HepG2 (cell line): ENCODE measurements around the gene RTRAF. TPM values are rescaled to one million over a fixed set of nuclear protein-coding genes. Genes with fewer than 3 reads are reported as not detected.

Experiments
- ATAC-seq: fragments of 200-7000 bp; cut with Tn5 transposase; 3 replicates; pipeline ENCODE4 v1.9.1; 2020; ENCODE audit warnings: mild to moderate bottlenecking, moderate library complexity
- BruUV-seq: library from RNA; stranded (reverse); fragments of 400-500 nt; replicated peaks from 2 replicates; lab custom pipeline; 2021; lab: Mats Ljungman, UMichigan
- CTCF ChIA-PET: fragments of 300-600 bp; formaldehyde crosslinking; extraction: SDS; loops from one replicate; lab custom pipeline; 2021; ENCODE audit warnings: low total read pairs, inconsistent platforms, low intra/inter-chr PET ratio; lab: Yijun Ruan, JAX
- POLR2A ChIA-PET: fragments of 350-600 bp; sonication (Branson Sonifier 250); formaldehyde crosslinking; loops from one replicate; lab custom pipeline; 2020; ENCODE audit warnings: antibody characterized with exemption, inconsistent platforms; lab: Yijun Ruan, JAX
- DNase-seq: peaks from one replicate; pipeline ENCODE4 v3.0.0-alpha.2; 2015; ENCODE audit warnings: low spot score
- FAIRE-seq: peaks from 3 replicates; lab custom pipeline; 2011; peaks lifted over from hg19 to GRCh38; lab: Jason Lieb, UNC
- H2AFZ ChIP-seq: one replicate; pipeline ENCODE4 v1.6.1; 2011; ENCODE audit warnings: low read length, inconsistent platforms
- H3K27ac ChIP-seq: fragments of 300-600 bp; 3 replicates; pipeline ENCODE4 v1.8.0; 2011; ENCODE audit warnings: mixed run types, mild to moderate bottlenecking, mixed read lengths, low read length, inconsistent platforms; ENCODE audit not compliant: insufficient read depth; ENCODE audit errors: extremely low read length
- H3K27me3 ChIP-seq, 2 experiments: fragments of 200-600 bp in 1 of 2; 2 replicates in 1 of 2; 3 replicates in 1 of 2; pipeline versions ENCODE4 v1.6.0 to v1.8.0; 2011; ENCODE audit warnings: low read length in 2 of 2, mild to moderate bottlenecking in 2 of 2, moderate library complexity in 2 of 2, inconsistent platforms in 1 of 2; ENCODE audit not compliant: insufficient read depth in 2 of 2, control insufficient read depth in 1 of 2
- H3K36me3 ChIP-seq, 2 experiments: fragments of 200-600 bp in 1 of 2; replicated peaks in 1 of 2; 2 replicates in 1 of 2; 3 replicates in 1 of 2; pipeline versions ENCODE4 v1.5.1 to v1.8.0; 2011; ENCODE audit warnings: low read length in 2 of 2, inconsistent platforms in 1 of 2; ENCODE audit not compliant: insufficient read depth in 2 of 2, control insufficient read depth in 1 of 2
- H3K4me1 ChIP-seq: 2 replicates; pipeline ENCODE4 v1.5.1; 2012; ENCODE audit warnings: low read length, inconsistent platforms; ENCODE audit not compliant: insufficient read depth
- H3K4me2 ChIP-seq: 2 replicates; pipeline ENCODE4 v1.6.0; 2011; ENCODE audit warnings: low read depth, low read length, inconsistent platforms
- H3K4me3 ChIP-seq, 3 experiments: fragments of 200-600 bp in 1 of 3; sonication (generic), shearing (Covaris generic) in 1 of 3; replicated peaks in 1 of 3; 2 replicates each; pipeline ENCODE4 v1.5.1; 2011 to 2016; ENCODE audit warnings: low read length in 3 of 3, inconsistent platforms in 2 of 3, low read depth in 2 of 3, mild to moderate bottlenecking in 2 of 3, control low read depth in 1 of 3, mixed read lengths in 1 of 3; ENCODE audit not compliant: insufficient read depth in 1 of 3
- H3K79me2 ChIP-seq: one replicate; pipeline ENCODE4 v1.6.1; 2011; ENCODE audit warnings: low read length, inconsistent platforms; ENCODE audit not compliant: insufficient read depth
- H3K9ac ChIP-seq: 2 replicates; pipeline ENCODE4 v1.6.0; 2011; ENCODE audit warnings: mild to moderate bottlenecking, low read depth, low read length, inconsistent platforms; ENCODE audit not compliant: insufficient read depth
- H3K9me3 ChIP-seq: 2 replicates; pipeline ENCODE4 v1.5.1; 2012; ENCODE audit warnings: mild to moderate bottlenecking, low read length
- H4K20me1 ChIP-seq: 2 replicates; pipeline ENCODE4 v1.6.0; 2011; ENCODE audit warnings: inconsistent platforms, mild to moderate bottlenecking, low read length, moderate library complexity; ENCODE audit not compliant: insufficient read depth
- AKNA ChIP-seq: sonication (generic); formaldehyde crosslinking; IDR thresholded peaks from 2 replicates; pipeline ENCODE4 v1.4.0; 2020; ENCODE audit warnings: missing genetic modification reagents, borderline replicate concordance
- ATF1 ChIP-seq: IDR thresholded peaks from 2 replicates; pipeline ENCODE4 v1.6.1; 2016; ENCODE audit warnings: mild to moderate bottlenecking, control low read depth
- CCDC6 ChIP-seq: sonication (generic); formaldehyde crosslinking; IDR thresholded peaks from 2 replicates; pipeline ENCODE4 v1.8.1; 2022; ENCODE audit warnings: mild to moderate bottlenecking, missing genetic modification reagents, moderate library complexity
- DMTF1 ChIP-seq: sonication (generic); formaldehyde crosslinking; IDR thresholded peaks from 2 replicates; pipeline ENCODE4 v1.4.0; 2020; ENCODE audit warnings: mild to moderate bottlenecking, missing genetic modification reagents
- GTF3A ChIP-seq: sonication (generic); formaldehyde crosslinking; conservative IDR thresholded peaks from 2 replicates; pipeline ENCODE4 v1.4.0; 2020; ENCODE audit warnings: mild to moderate bottlenecking, missing genetic modification reagents
- KDM5B ChIP-seq: sonication (generic); formaldehyde crosslinking; IDR thresholded peaks from 2 replicates; pipeline ENCODE4 v1.4.0; 2020; ENCODE audit warnings: missing genetic modification reagents, mild to moderate bottlenecking, borderline replicate concordance
- MAFG ChIP-seq: sonication (generic); formaldehyde crosslinking; IDR thresholded peaks from 2 replicates; pipeline ENCODE4 v1.5.1; 2020; ENCODE audit warnings: mild to moderate bottlenecking, missing genetic modification reagents
- NPAS2 ChIP-seq: sonication (generic); formaldehyde crosslinking; IDR thresholded peaks from 2 replicates; pipeline ENCODE4 v1.8.0; 2022; ENCODE audit warnings: mild to moderate bottlenecking, missing genetic modification reagents, borderline replicate concordance
- NR2C2 ChIP-seq: sonication (generic); formaldehyde crosslinking; IDR thresholded peaks from 2 replicates; pipeline ENCODE4 v1.4.0; 2020; ENCODE audit warnings: missing genetic modification reagents, mild to moderate bottlenecking, moderate library complexity, borderline replicate concordance
- PBX2 ChIP-seq: IDR thresholded peaks from 2 replicates; pipeline ENCODE4 v1.6.1; 2016; ENCODE audit warnings: control low read depth
- SSRP1 ChIP-seq: IDR thresholded peaks from 2 replicates; pipeline ENCODE4 v1.6.1; 2016; ENCODE audit warnings: control low read depth
- XBP1 ChIP-seq: sonication (generic); formaldehyde crosslinking; IDR thresholded peaks from 2 replicates; pipeline ENCODE4 v1.5.0; 2020; ENCODE audit warnings: missing genetic modification reagents
- ZBTB34 ChIP-seq: sonication (generic); formaldehyde crosslinking; IDR thresholded peaks from 2 replicates; pipeline ENCODE4 v1.8.0; 2022; ENCODE audit warnings: mild to moderate bottlenecking, missing genetic modification reagents
- WGBS: methylation state at CpG from one replicate; pipeline ENCODE4 v1.1.6; 2017; ENCODE audit warnings: low lambda C conversion rate; 5-methylcytosine and 5-hydroxymethylcytosine counted together
- in situ Hi-C: cut with HindIII; loops from 2 replicates; pipeline ENCODE4 v1.10.0; 2017; ENCODE audit warnings: low pct_unique_long_range_greater_than_20kb; ENCODE audit not compliant: extremely low pct_ligation_motif_present
- intact Hi-C: fragments of 100-400 bp; cut with micrococcal nuclease; formaldehyde crosslinking; loops from one replicate; pipeline ENCODE4 v1.10.0; 2022; ENCODE audit not compliant: unreplicated experiment
- polyA plus RNA-seq, 8 experiments: library from polyadenylated mRNA; depleted of rRNA in 3 of 8; stranded (reverse) in 7 of 8; unstranded in 1 of 8; fragments of >200 nt; fragmentation: Illumina TruSeq in 4 of 8; extraction: Trizol in 4 of 8; gene quantifications; 2 replicates each; pipeline versions ENCODE4 v1.2.1 to v1.2.3, GENCODE V29; 2011 to 2016; ENCODE audit warnings: low read depth in 4 of 8, missing spikeins in 1 of 8, mixed read lengths in 1 of 8; ENCODE audit not compliant: insufficient read depth in 1 of 8
- total RNA-seq, 5 experiments: library from RNA; depleted of rRNA; stranded (reverse); fragments of >200 nt; fragmentation: Illumina TruSeq; extraction: Trizol; gene quantifications; 2 replicates each; pipeline ENCODE4 v1.2.3, GENCODE V29; 2016; ENCODE audit warnings: low read depth in 1 of 5

Gene RTRAF
- total and polyA plus RNA-seq, 2 of the 13 experiments (the other 11 are each of a cell fraction or from before 2014, with no cell fraction given) = 137 to 258 TPM

- ChIA-PET POLR2A (no interaction called here), CTCF (no interaction called here)
- Histone ChIP-seq H2AFZ (no peak overlapping the region), H3K4me3 (no peak overlapping the region), H3K9me3 (no peaks in the 10 kb centered on the region), H3K27me3 (0 out of 5 replicates have a peak, but pooled peaks cover 0 to 3% of the 10 kb centered on the region in 2 experiments), H4K20me1 (no peaks in the 10 kb centered on the region), H3K27ac (no peak overlapping the region), H3K4me2 (no peak overlapping the region), H3K36me3 (no peaks in the 10 kb centered on the region), H3K9ac (no peak overlapping the region), H3K4me1 (no peaks in the 10 kb centered on the region), H3K79me2 (no peaks in the 10 kb centered on the region)
- no peak for TF ChIP-seq ZBTB34 (CRISPR knock-in tag)
- TF ChIP-seq PBX2 (CRISPR knock-in tag) = no peak
- no peak for TF ChIP-seq ATF1 (CRISPR knock-in tag)
- no peak for TF ChIP-seq GTF3A (CRISPR knock-in tag)
- TF ChIP-seq AKNA = no peak
- TF ChIP-seq SSRP1 (CRISPR knock-in tag) = no peak
- no peak for TF ChIP-seq KDM5B (CRISPR knock-in tag)
- TF ChIP-seq NR2C2 (CRISPR knock-in tag) = no peak
- no peak for TF ChIP-seq CCDC6 (CRISPR knock-in tag)
- no peak for TF ChIP-seq XBP1
- no peak for TF ChIP-seq MAFG (CRISPR knock-in tag)
- TF ChIP-seq DMTF1 (CRISPR knock-in tag) = no peak
- no peak for TF ChIP-seq NPAS2
- BruUV-seq = no TSS peak
- 38% methylated on average over 7 of the region's 7 CpGs for WGBS
- ATAC-seq (no peak), DNase-seq (no peak), FAIRE-seq (no peak)
- intact Hi-C loops = no loop called here
- in situ Hi-C loops = no loop called here
These were observed 43.0 kb downstream of the RTRAF start for GRCh38 chr14:52032204-52032801.
